IPS-18c (cell line): ENCODE data around the gene CSNK2A1.
"Not testable (repeated sequence)": the region's sequence is repeated elsewhere in the genome, so short reads cannot be mapped to it uniquely, and the experiment has no call there.

ENCODE experiments used
- H3K4me3 ChIP-seq: 2 replicates; pipeline ENCODE4 v1.7.0; 2013; ENCODE audit warnings: low read depth, mild to moderate bottlenecking, low read length, moderate library complexity; ENCODE audit not compliant: insufficient read depth
- H3K9me3 ChIP-seq: one replicate; pipeline ENCODE4 v1.6.1; 2013; ENCODE audit warnings: mild to moderate bottlenecking, low read length, moderate library complexity; ENCODE audit not compliant: control insufficient read depth, insufficient read depth

Gene CSNK2A1

GRCh38 chr20:454951-455350 lies 88.6 kb downstream of the CSNK2A1 start:
- no peaks in the 10 kb centered on the region for H3K9me3 ChIP-seq
- no peak overlapping the region for H3K4me3 ChIP-seq

GRCh38 chr20:452021-452420 lies 91.6 kb downstream of the CSNK2A1 start:
- H3K4me3 ChIP-seq, H3K9me3 ChIP-seq: not testable (repeated sequence)

- Histone ChIP-seq H3K9me3 (no peaks in the 10 kb centered on the region), H3K4me3 (no peak overlapping the region)
These were observed 97.9 kb downstream of the CSNK2A1 start for GRCh38 chr20:445514-446336.

GRCh38 chr20:444862-445426 lies 98.6 kb downstream of the CSNK2A1 start:
- Histone ChIP-seq H3K9me3 (no peaks in the 10 kb centered on the region), H3K4me3 (no peak overlapping the region)

GRCh38 chr20:444117-444516 lies 99.5 kb downstream of the CSNK2A1 start:
- H3K9me3 ChIP-seq: no peaks in the 10 kb centered on the region
- H3K4me3 ChIP-seq: no peak overlapping the region

- no peak overlapping the region for H3K4me3 ChIP-seq
- no peaks in the 10 kb centered on the region for H3K9me3 ChIP-seq
These were observed 100.3 kb downstream of the CSNK2A1 start for GRCh38 chr20:443223-443775.

- Histone ChIP-seq H3K4me3 (no peak overlapping the region), H3K9me3 (no peaks in the 10 kb centered on the region)
These were observed 103.0 kb downstream of the CSNK2A1 start for GRCh38 chr20:440636-441035.

- H3K9me3 ChIP-seq: no peaks in the 10 kb centered on the region
These were observed 103.4 kb downstream of the CSNK2A1 start for GRCh38 chr20:440148-440547.

GRCh38 chr20:438571-439469 lies 104.8 kb downstream of the CSNK2A1 start:
- Histone ChIP-seq H3K4me3 (no peak overlapping the region), H3K9me3 (no peaks in the 10 kb centered on the region)

More at GRCh38 chr20:440148-440547, 103.4 kb downstream of the CSNK2A1 start:
- no peak overlapping the region for H3K4me3 ChIP-seq

GRCh38 chr20:437787-438486 lies 105.7 kb downstream of the CSNK2A1 start:
- no peaks in the 10 kb centered on the region for H3K9me3 ChIP-seq
- no peak overlapping the region for H3K4me3 ChIP-seq

GRCh38 chr20:436476-436875 lies 107.1 kb downstream of the CSNK2A1 start:
- Histone ChIP-seq H3K9me3 (no peaks in the 10 kb centered on the region), H3K4me3 (no peak overlapping the region)

- H3K9me3 ChIP-seq: no peaks in the 10 kb centered on the region
- H3K4me3 ChIP-seq: no peak overlapping the region
These were observed 108.0 kb downstream of the CSNK2A1 start for GRCh38 chr20:435558-435957.

- no peak overlapping the region for H3K4me3 ChIP-seq
These were observed 108.8 kb downstream of the CSNK2A1 start for GRCh38 chr20:434661-435419.

GRCh38 chr20:434221-434620 lies 109.4 kb downstream of the CSNK2A1 start:
- Histone ChIP-seq H3K4me3 (no peak overlapping the region), H3K9me3 (no peaks in the 10 kb centered on the region)

More at GRCh38 chr20:434661-435419, 108.8 kb downstream of the CSNK2A1 start:
- no peaks in the 10 kb centered on the region for H3K9me3 ChIP-seq

- Histone ChIP-seq H3K9me3 (no peaks in the 10 kb centered on the region), H3K4me3 (no peak overlapping the region)
These were observed 110.2 kb downstream of the CSNK2A1 start for GRCh38 chr20:433300-433975.
